Left hindlimb (tissue), 1 donor: Measurements from ENCODE around the gene RETREG2.

Experiments
- DNase-seq: peaks from one replicate; pipeline ENCODE4 v3.0.0-alpha.2; 2018

The RETREG2 gene

GRCh38 chr2:219218217-219218731 lies 40.2 kb downstream of the RETREG2 start:
- DNase-seq: peak; percentile 85

DNA sequence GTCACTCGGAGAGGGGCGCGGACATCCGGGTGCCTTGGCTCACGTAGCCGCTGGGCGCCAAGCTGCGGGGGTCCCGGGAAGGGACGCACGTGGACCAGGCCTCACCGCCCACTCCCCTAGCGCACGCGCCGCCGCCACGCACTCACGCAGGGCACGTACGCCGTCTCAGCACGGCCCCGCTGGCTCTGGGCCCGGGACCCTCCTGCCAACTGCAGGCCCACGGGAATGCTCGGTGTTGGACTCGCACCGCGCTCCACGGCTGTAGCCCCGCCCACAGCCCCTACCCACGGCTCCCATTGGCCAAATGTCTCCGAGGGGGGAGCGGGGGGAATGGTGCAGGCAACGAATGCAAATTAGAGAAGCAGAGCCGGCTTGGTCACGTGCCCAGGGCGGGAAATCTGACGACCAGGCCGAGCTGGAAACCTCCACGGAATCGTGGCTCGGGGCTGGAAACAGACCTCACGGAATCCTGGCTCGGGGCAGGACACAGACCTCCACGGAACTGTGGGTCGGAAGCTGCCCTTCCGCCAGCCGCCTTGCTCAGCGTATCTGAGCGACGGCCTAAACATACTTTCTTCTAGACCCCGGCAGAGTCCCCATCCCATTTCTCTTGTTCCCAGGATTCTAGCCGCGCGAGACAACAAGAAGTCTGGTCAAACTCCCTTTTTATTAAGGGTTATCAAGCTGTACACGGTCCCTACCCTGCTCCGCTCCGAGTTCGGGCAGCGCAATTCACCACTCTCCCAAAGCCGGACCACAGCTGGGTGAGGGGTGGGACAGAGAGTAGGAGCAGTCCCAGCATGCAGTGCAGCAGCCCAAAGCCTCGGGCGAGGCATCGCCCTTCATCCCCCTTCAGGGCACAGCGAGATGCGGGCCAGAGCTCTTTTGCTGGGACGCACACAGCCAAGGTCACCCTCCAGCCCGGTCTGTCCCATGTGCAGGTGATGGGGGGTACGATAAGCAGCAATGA lies 40.9 kb downstream of the RETREG2 start, which contains the start of gene ABCB6:
TSS of gene ABCB6 (minus strand) at position 227 of the 970 bp plus-strand sequence. CDS start 285 bp downstream, outside the sequence.
- peak; percentile 99 for DNase-seq

GRCh38 chr2:219219784-219220532 lies 41.9 kb downstream of the RETREG2 start:
- DNase-seq: no peak

DNA sequence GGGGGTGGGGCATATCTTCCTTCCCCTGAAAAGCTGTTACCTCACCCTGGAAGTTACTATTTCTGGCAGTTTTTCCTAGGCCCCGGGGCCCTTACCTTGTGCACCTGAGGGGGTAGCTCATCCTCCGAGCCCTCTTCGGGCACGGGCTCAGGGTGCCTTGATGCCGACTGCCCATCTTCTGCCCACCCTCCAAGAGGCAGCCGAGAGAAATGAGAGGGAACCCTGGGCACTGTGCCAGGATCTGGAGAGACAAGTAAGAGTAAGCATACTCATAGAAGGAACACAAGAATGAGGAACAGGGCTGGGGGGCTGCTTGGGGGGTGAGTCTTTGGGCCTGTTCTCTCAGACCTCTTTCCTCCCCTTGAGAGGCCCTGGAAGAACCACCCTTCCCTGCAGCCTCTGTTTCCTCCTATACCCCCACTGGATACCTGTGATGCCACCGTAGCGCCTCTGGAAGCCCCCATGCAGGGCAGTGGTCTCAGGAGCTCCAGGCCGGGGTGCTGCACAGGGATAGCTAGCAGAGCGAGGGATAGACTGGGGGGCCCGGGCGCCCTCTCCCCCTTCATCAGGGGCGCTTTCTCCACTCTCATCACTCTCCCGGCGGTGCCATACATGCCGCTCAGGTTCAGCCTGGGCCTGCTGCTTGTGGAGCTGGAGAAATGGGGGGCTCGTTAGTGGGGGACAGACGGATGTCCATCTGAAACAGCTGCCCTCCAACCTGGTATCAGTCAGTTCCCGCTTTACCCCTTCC lies 42.8 kb downstream of the RETREG2 start:
- no peak for DNase-seq

GRCh38 chr2:219221957-219222518 lies 44.0 kb downstream of the RETREG2 start:
- no peak for DNase-seq

- no peak for DNase-seq
These were observed 45.9 kb downstream of the RETREG2 start for GRCh38 chr2:219223831-219224610.

GRCh38 chr2:219225350-219225749 lies 47.3 kb downstream of the RETREG2 start:
- no peak for DNase-seq

DNA sequence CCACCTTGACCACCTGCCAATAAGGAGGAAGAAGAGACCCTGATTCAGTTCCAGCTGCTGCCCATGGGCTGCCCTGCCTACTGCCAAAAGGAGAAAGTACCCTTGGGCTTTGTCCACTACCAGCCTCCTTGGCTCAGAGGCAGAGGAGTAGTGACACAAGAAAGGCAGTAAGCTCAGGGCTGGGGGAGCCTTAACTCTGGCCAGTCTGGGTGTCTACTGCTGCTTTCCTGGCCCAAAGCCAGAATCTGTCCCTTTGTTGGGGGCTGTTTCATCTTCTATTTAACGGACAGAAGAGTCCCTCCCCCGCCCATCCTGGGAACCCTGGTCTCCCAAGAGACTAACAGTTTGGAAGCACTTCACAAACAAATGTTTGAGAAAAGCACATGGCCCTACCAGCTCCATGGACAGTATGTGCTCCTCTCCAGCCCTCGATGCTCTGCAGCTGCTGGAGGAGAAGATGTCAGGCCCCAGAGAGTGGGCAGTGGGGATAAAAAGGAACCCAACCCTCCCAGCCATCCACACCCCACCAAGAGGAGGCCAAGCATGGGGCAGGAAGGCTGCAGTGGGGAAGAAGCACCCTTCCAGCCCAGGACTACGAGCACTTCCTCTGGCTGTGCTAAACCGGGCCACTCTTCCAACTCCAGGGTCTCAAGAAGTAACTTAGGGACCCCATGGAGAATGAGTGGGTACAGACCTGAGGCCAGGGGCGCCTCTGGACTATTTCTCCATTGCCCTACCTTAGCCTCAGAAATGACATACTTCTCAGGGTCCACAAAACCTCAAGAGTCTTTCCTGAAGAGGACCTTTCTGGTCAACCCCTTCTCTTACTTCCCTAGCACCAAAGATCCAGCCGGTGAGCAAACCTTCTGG lies 50.2 kb downstream of the RETREG2 start:
- no peak for DNase-seq

DNA sequence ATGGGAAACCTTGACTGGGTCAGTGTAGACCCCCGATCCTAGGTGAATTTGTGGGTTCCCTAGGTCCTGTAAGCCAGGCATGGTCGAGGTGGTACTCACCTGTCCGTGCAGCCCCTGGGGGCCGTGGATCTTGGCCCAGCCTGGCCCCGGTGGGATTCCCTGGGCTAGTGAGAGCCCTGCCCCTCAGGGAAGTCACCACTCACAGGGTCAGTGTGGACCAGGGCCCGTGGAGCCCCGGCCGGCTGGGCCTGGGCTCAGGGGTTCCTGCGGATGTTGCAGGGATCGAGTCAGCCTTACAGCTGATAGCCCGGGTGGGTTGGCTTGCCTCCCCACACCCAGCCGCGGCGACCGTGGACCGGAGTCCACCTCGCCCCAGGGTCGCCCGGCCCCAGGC lies 50.8 kb downstream of the RETREG2 start:
- DNase-seq: no peak

- peak; percentile 99 for DNase-seq
These were observed 51.4 kb downstream of the RETREG2 start, which contains the start of the genes ANKZF1 and ATG9A for GRCh38 chr2:219229305-219230058. TSS of gene ANKZF1 (plus strand) at chr2:219229806. CDS start at chr2:219230258, 452 bp downstream. TSS of gene ATG9A (minus strand) at chr2:219229636. CDS start at chr2:219228024, 1,612 bp downstream.

DNA sequence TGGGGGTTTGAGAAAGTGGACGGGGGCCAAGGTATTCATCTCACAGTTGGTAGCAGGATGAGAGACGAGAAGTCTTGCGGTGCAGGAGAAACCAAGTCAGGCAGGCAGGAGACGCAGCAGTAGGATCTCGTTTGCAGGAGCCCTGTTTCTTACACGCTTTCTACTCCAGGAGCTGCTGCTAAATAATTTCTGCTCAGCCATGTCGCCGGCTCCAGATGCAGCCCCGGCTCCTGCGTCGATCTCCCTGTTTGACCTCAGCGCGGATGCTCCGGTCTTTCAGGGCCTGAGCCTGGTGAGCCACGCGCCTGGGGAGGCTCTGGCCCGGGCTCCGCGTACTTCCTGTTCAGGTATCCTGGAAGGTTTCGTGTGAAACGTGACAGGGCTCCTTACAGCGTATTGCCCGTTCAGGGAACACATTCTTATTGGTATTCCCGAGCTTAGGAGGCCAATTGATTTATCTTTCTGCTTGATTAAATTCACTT lies 52.0 kb downstream of the RETREG2 start:
- no peak for DNase-seq

GRCh38 chr2:219234331-219234730 lies 56.3 kb downstream of the RETREG2 start:
- no peak for DNase-seq
